ENCODE results near the gene SMYD4. TPM values are rescaled to one million over a fixed set of nuclear protein-coding genes. Genes with fewer than 3 reads are reported as not detected.

SMYD4 gene
- total and polyA plus RNA-seq, 9 of the 15 experiments (the other 6 are each of a cell fraction or from before 2014, with no cell fraction given), result 1.3 to 10.2 (median 6.7) TPM

DNA sequence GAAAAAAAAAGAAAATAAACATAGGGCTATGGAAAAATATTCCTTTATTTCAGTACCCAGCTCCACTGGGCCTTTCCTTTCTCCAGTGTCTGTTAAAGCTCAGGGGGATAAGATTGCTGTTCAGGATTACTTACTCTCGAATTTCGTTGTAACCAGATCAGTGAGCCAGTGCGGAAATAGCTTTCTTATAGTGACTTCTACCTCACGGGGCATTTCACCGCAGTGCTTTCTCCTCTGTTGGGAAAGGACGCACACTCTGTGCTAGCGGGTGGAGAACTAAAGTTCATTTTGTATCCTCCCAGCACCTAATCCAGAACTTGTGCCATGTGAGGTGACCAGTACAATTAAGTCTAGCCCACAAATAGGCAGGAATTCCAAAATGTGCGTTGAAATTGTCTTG is 38.4 kb upstream of the SMYD4 start:
- no peak for ATAC-seq
- TF ChIP-seq, protein P1, sequence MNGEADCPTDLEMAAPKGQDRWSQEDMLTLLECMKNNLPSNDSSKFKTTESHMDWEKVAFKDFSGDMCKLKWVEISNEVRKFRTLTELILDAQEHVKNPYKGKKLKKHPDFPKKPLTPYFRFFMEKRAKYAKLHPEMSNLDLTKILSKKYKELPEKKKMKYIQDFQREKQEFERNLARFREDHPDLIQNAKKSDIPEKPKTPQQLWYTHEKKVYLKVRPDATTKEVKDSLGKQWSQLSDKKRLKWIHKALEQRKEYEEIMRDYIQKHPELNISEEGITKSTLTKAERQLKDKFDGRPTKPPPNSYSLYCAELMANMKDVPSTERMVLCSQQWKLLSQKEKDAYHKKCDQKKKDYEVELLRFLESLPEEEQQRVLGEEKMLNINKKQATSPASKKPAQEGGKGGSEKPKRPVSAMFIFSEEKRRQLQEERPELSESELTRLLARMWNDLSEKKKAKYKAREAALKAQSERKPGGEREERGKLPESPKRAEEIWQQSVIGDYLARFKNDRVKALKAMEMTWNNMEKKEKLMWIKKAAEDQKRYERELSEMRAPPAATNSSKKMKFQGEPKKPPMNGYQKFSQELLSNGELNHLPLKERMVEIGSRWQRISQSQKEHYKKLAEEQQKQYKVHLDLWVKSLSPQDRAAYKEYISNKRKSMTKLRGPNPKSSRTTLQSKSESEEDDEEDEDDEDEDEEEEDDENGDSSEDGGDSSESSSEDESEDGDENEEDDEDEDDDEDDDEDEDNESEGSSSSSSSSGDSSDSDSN (IDR thresholded peaks at IDR 0.05; ENCODE audit: borderline replicate concordance in 1 of 2, low read depth in 2 of 2, low read length in 2 of 2), result no peak
- no peak for TF ChIP-seq ZNF644 (tag; IDR thresholded peaks at IDR 0.05; ENCODE audit: low read depth)
- no peak for TF ChIP-seq SRSF3 (IDR thresholded peaks at IDR 0.05; ENCODE audit: insufficient read depth, low read length)
- no peak for TF ChIP-seq DIDO1 (tag; IDR thresholded peaks at IDR 0.05; ENCODE audit: low read depth)
- TF ChIP-seq, protein P2, sequence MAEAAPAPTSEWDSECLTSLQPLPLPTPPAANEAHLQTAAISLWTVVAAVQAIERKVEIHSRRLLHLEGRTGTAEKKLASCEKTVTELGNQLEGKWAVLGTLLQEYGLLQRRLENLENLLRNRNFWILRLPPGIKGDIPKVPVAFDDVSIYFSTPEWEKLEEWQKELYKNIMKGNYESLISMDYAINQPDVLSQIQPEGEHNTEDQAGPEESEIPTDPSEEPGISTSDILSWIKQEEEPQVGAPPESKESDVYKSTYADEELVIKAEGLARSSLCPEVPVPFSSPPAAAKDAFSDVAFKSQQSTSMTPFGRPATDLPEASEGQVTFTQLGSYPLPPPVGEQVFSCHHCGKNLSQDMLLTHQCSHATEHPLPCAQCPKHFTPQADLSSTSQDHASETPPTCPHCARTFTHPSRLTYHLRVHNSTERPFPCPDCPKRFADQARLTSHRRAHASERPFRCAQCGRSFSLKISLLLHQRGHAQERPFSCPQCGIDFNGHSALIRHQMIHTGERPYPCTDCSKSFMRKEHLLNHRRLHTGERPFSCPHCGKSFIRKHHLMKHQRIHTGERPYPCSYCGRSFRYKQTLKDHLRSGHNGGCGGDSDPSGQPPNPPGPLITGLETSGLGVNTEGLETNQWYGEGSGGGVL (CRISPR knock-in tag; IDR thresholded peaks at IDR 0.05), result no peak
- no peak for TF ChIP-seq RFX5 (IDR thresholded peaks at IDR 0.05; ENCODE audit: low read depth, low read length)
- no peak for TF ChIP-seq MTA2 (IDR thresholded peaks at IDR 0.05; ENCODE audit: low read depth)
- no peak for TF ChIP-seq HNRNPK (IDR thresholded peaks at IDR 0.05; ENCODE audit: low read depth, low read length, poor library complexity, severe bottlenecking)
- TF ChIP-seq RBM17 (IDR thresholded peaks at IDR 0.05; ENCODE audit: borderline replicate concordance, low read depth, low read length), result no peak
- no peak for TF ChIP-seq ESRRB (CRISPR knock-in tag; IDR thresholded peaks at IDR 0.05; ENCODE audit: borderline replicate concordance)
- TF ChIP-seq, protein P3, sequence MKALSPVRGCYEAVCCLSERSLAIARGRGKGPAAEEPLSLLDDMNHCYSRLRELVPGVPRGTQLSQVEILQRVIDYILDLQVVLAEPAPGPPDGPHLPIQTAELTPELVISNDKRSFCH (CRISPR knock-in tag; IDR thresholded peaks at IDR 0.05), result no peak
- TF ChIP-seq, protein P3 (tag; IDR thresholded peaks at IDR 0.05), result no peak
- no peak for TF ChIP-seq CSDE1 (IDR thresholded peaks at IDR 0.05)
- no peak for TF ChIP-seq ZNF121 (CRISPR knock-in tag; conservative IDR thresholded peaks at IDR 0.05)
- no peak for TF ChIP-seq NUFIP1 (IDR thresholded peaks at IDR 0.05; ENCODE audit: partially characterized antibody)
- no peak for TF ChIP-seq CEBPB (tag; IDR thresholded peaks at IDR 0.05)
- TF ChIP-seq ZNF436 (CRISPR knock-in tag; IDR thresholded peaks at IDR 0.05), result no peak
- TF ChIP-seq TBL1XR1 (IDR thresholded peaks at IDR 0.05; ENCODE audit: low read length in 2 of 2), result no peak
- no peaks in the 10 kb centered on the region; a peak in 1 of 5 replicates for H3K4me1 ChIP-seq (replicated peaks in 1 of 2; ENCODE audit: control insufficient read depth in 2 of 2, insufficient read depth in 2 of 2, low read length in 2 of 2)
- POLR2A ChIA-PET, result interaction anchor here (0.6 kb wide), 1 partner anchor 24 kb away, joined by 4 read pairs; no protein-coding TSS in a partner anchor
- BruUV-seq (replicated peaks), result no TSS peak
- H3K27me3 ChIP-seq (ENCODE audit: control insufficient read depth in 2 of 2, insufficient read depth in 2 of 2, low read length in 2 of 2), result no peaks in the 10 kb centered on the region
- H3K4me2 ChIP-seq (ENCODE audit: insufficient read depth, low read length), result no peak overlapping the region
- peaks cover 3% of the 10 kb centered on the region for H3K9me1 ChIP-seq (ENCODE audit: control insufficient read depth, insufficient read depth, low read length)
- CTCF ChIA-PET (ENCODE audit: low intra/inter-chr PET ratio), result no interaction called here
- 93% methylated on average over 8 of the region's 8 CpGs for WGBS (ENCODE audit: insufficient coverage, low coverage, missing lambda C conversion rate)
- FAIRE-seq, result no peak
- no peak overlapping the region for H3K9ac ChIP-seq (ENCODE audit: insufficient read depth in 1 of 2, low read depth in 2 of 2, low read length in 2 of 2)
- H4K20me1 ChIP-seq (replicated peaks; ENCODE audit: control insufficient read depth, insufficient read depth, low read length), result no peaks in the 10 kb centered on the region; the same call in 1 of the 2 replicates
- in situ Hi-C loops (cut with MboI), result loop anchor here (10.0 kb wide), 1 partner anchor 193 kb away; no protein-coding TSS in a partner anchor
- peaks cover 44% of the 10 kb centered on the region; the same call in 2 of the 3 replicates for H3K36me3 ChIP-seq (ENCODE audit: control insufficient read depth, insufficient read depth, low read length)
- H3K9me3 ChIP-seq (replicated peaks; ENCODE audit: control insufficient read depth, insufficient read depth, low read depth, low read length), result no peaks in the 10 kb centered on the region
- no peak overlapping the region for H3K27ac ChIP-seq (ENCODE audit: extremely low read depth, low read depth, low read length)
- intact Hi-C loops (cut with micrococcal nuclease), result no loop called here
- H3K4me3 ChIP-seq, result no peak overlapping the region
- no peak for DNase-seq (ENCODE audit: extremely low read depth in 1 of 4, low spot score in 3 of 4)
- H3K79me2 ChIP-seq (ENCODE audit: control insufficient read depth, insufficient read depth, low read length), result no peaks in the 10 kb centered on the region; the same call in 2 of the 3 replicates
- no peak overlapping the region for H2AFZ ChIP-seq (ENCODE audit: low read depth, low read length)

All from K562 (cell line).